ENCODE measurements around the gene NKD2. TPM values are rescaled to one million over a fixed set of nuclear protein-coding genes. Genes with fewer than 3 reads are reported as not detected.

The NKD2 gene
- total RNA-seq, 1 experiment from 2014 or later, result 12.8 TPM

GRCh38 chr5:995318-995717 is 13.3 kb upstream of the NKD2 start (continued):
- TF ChIP-seq ZNF425 (CRISPR knock-in tag; conservative IDR thresholded peaks at IDR 0.05), result no peak
- TF ChIP-seq USF1 (CRISPR knock-in tag; IDR thresholded peaks at IDR 0.05), result no peak
- TF ChIP-seq GRHL2 (CRISPR knock-in tag; IDR thresholded peaks at IDR 0.05; ENCODE audit: insufficient replicate concordance, severe bottlenecking), result no peak
- no peak for TF ChIP-seq SOX15 (CRISPR knock-in tag; IDR thresholded peaks at IDR 0.05)
- TF ChIP-seq TEAD4 (CRISPR knock-in tag; IDR thresholded peaks at IDR 0.05), result no peak
- no peak for TF ChIP-seq PREB (CRISPR knock-in tag; IDR thresholded peaks at IDR 0.05; ENCODE audit: borderline replicate concordance)
- no peak for TF ChIP-seq ATF3 (CRISPR knock-in tag; conservative IDR thresholded peaks at IDR 0.05)
- no peak for TF ChIP-seq ZNF416 (CRISPR knock-in tag; IDR thresholded peaks at IDR 0.05)
- no peak for TF ChIP-seq NFATC4 (CRISPR knock-in tag; IDR thresholded peaks at IDR 0.05)
- no peak for TF ChIP-seq ZNF219 (CRISPR knock-in tag; IDR thresholded peaks at IDR 0.05; ENCODE audit: borderline replicate concordance)

GRCh38 chr5:997001-997474 is 11.6 kb upstream of the NKD2 start:
- no peak overlapping the region for H3K27ac Mint-ChIP-seq

GRCh38 chr5:997711-998110 is 10.9 kb upstream of the NKD2 start:
- no peak for TF ChIP-seq JAZF1 (CRISPR knock-in tag; IDR thresholded peaks at IDR 0.05)
- ChIA-PET POLR2A (no interaction called here), CTCF (interaction anchor here (0.9 to 2.8 kb wide), 6 partner anchors 7 to 39 kb away, joined by 3 to 13 read pairs (median 5); no protein-coding TSS in a partner anchor)
- H3K36me3 Mint-ChIP-seq, result no peaks in the 10 kb centered on the region
- ATAC-seq (no peak), DNase-seq (ENCODE audit: low spot score) (peak; percentile 5)
- H3K27me3 Mint-ChIP-seq (ENCODE audit: low read depth), result no peaks in the 10 kb centered on the region; the same call in none of the 2 replicates
- no peak overlapping the region for H3K4me3 Mint-ChIP-seq
- no peaks in the 10 kb centered on the region for H3K9me3 Mint-ChIP-seq
- no peak overlapping the region for H3K27ac Mint-ChIP-seq
- peaks cover 6% of the 10 kb centered on the region; the same call in 1 of the 2 replicates for H3K4me1 Mint-ChIP-seq

More at GRCh38 chr5:997001-997474, 11.6 kb upstream of the NKD2 start:
- TF ChIP-seq NFE2L1 (CRISPR knock-in tag; IDR thresholded peaks at IDR 0.05) (no peak), RORB (CRISPR knock-in tag; IDR thresholded peaks at IDR 0.05) (no peak), NR1H2 (CRISPR knock-in tag; IDR thresholded peaks at IDR 0.05) (no peak), SOX15 (CRISPR knock-in tag; IDR thresholded peaks at IDR 0.05) (no peak), ZNF263 (CRISPR knock-in tag; IDR thresholded peaks at IDR 0.05; ENCODE audit: low read depth) (no peak)
- CTCF ChIA-PET, result interaction anchor here (0.9 to 2.8 kb wide), 6 partner anchors 10 to 73 kb away, joined by 3 to 13 read pairs (median 5); no protein-coding TSS in a partner anchor
- H3K9me3 Mint-ChIP-seq, result no peaks in the 10 kb centered on the region
- H3K4me3 Mint-ChIP-seq, result no peak overlapping the region
- no peaks in the 10 kb centered on the region for H3K36me3 Mint-ChIP-seq
- ATAC-seq (peak; percentile 77), DNase-seq (ENCODE audit: low spot score) (peak; percentile 13)
- H3K4me1 Mint-ChIP-seq, result peaks cover 6% of the 10 kb centered on the region; the same call in 1 of the 2 replicates
- H3K27me3 Mint-ChIP-seq (ENCODE audit: low read depth), result no peaks in the 10 kb centered on the region; the same call in 1 of the 2 replicates
- POLR2A ChIA-PET, result no interaction called here

GRCh38 chr5:998246-999031 is 10.2 kb upstream of the NKD2 start:
- ChIA-PET POLR2A (no interaction called here), CTCF (interaction anchor here (0.6 to 1.9 kb wide), 5 partner anchors 8 to 39 kb away, joined by 3 to 6 read pairs (median 4); no protein-coding TSS in a partner anchor)
- Mint-ChIP-seq H3K27ac (no peak overlapping the region), H3K36me3 (no peaks in the 10 kb centered on the region), H3K4me1 (peaks cover 6% of the 10 kb centered on the region; the same call in 1 of the 2 replicates), H3K9me3 (no peaks in the 10 kb centered on the region), H3K4me3 (no peak overlapping the region), H3K27me3 (ENCODE audit: low read depth) (peaks cover 7% of the 10 kb centered on the region)
- no peak for ATAC-seq
- DNase-seq (ENCODE audit: low spot score), result peak; percentile 2
- TF ChIP-seq E2F1 (CRISPR knock-in tag; IDR thresholded peaks at IDR 0.05), result no peak
- TF ChIP-seq KAT7 (CRISPR knock-in tag; IDR thresholded peaks at IDR 0.05; ENCODE audit: borderline replicate concordance), result no peak
- no peak for TF ChIP-seq EMX1 (CRISPR knock-in tag; IDR thresholded peaks at IDR 0.05)
- no peak for TF ChIP-seq MAX (CRISPR knock-in tag; IDR thresholded peaks at IDR 0.05)
- no peak for TF ChIP-seq CTCF (IDR thresholded peaks at IDR 0.05)
- TF ChIP-seq MYBL2 (CRISPR knock-in tag; IDR thresholded peaks at IDR 0.05), result no peak
- TF ChIP-seq TP53 (CRISPR knock-in tag; IDR thresholded peaks at IDR 0.05), result no peak
- no peak for TF ChIP-seq JUN (CRISPR knock-in tag; IDR thresholded peaks at IDR 0.05)

All from WTC11 (cell line).